Ovary (tissue), 3 donors: ENCODE measurements around the gene IL6R.

ENCODE experiments used
- CTCF ChIP-seq, 3 donors: fragments of 450-650 bp in 2 of 3; fragments of 200-600 bp in 1 of 3; IDR thresholded peaks; one replicate each; pipeline versions ENCODE4 v1.5.1 to v1.8.0; 2016 to 2022; ENCODE audit warnings: antibody characterized with exemption in 3 of 3, mild to moderate bottlenecking in 1 of 3
- POLR2A ChIP-seq: fragments of 450-650 bp; IDR thresholded peaks from one replicate; pipeline ENCODE4 v1.6.1; 2017; ENCODE audit warnings: antibody characterized with exemption, mild to moderate bottlenecking, moderate library complexity
- donor health status: DM: no; HTN: no; CAD: no.

GRCh38 chr1:154497026-154497806 is 92.1 kb downstream of the IL6R start:
- TF ChIP-seq POLR2A (no peak), CTCF (IDR thresholded peaks at IDR 0.05) (no peak)
